H9 (cell line): Measurements from ENCODE around the gene SCFD2. TPM values are rescaled to one million over a fixed set of nuclear protein-coding genes. Genes with fewer than 3 reads are reported as not detected.

Source experiments
- DNase-seq: peaks from one replicate; pipeline ENCODE4 v3.0.0-alpha.2; 2017
- H2AFZ ChIP-seq: one replicate; pipeline ENCODE4 v1.6.1; 2013; ENCODE audit warnings: mild to moderate bottlenecking, low read length, control low read depth, moderate library complexity
- H2AK5ac ChIP-seq: 2 replicates; pipeline ENCODE4 v1.6.1; 2013; ENCODE audit warnings: low read length, control low read depth, mixed read lengths; ENCODE audit not compliant: insufficient read length
- H2BK120ac ChIP-seq: one replicate; pipeline ENCODE4 v1.6.1; 2013; ENCODE audit warnings: low read depth, mild to moderate bottlenecking, low read length, control low read depth, inconsistent platforms; ENCODE audit not compliant: poor library complexity, severe bottlenecking
- H2BK12ac ChIP-seq: 2 replicates; pipeline ENCODE4 v1.6.1; 2013; ENCODE audit warnings: low read length, control low read depth, mixed read lengths, low read depth; ENCODE audit not compliant: insufficient read length
- H2BK15ac ChIP-seq: 2 replicates; pipeline ENCODE4 v1.6.1; 2013; ENCODE audit warnings: low read depth, low read length, control low read depth
- H2BK20ac ChIP-seq: one replicate; pipeline ENCODE4 v1.6.1; 2013; ENCODE audit warnings: low read depth, mild to moderate bottlenecking, low read length, control low read depth, inconsistent platforms; ENCODE audit not compliant: poor library complexity, severe bottlenecking
- H2BK5ac ChIP-seq: 2 replicates; pipeline ENCODE4 v1.6.1; 2013; ENCODE audit warnings: low read length, control low read depth, mixed read lengths; ENCODE audit not compliant: insufficient read length
- H3K14ac ChIP-seq: 2 replicates; pipeline ENCODE4 v1.6.1; 2013; ENCODE audit warnings: low read length, control low read depth; ENCODE audit not compliant: insufficient read depth
- H3K18ac ChIP-seq: 2 replicates; pipeline ENCODE4 v1.6.1; 2013; ENCODE audit warnings: low read depth, mild to moderate bottlenecking, mixed read lengths, low read length, control low read depth; ENCODE audit not compliant: insufficient read length
- H3K23ac ChIP-seq: 2 replicates; pipeline ENCODE4 v1.6.1; 2013; ENCODE audit warnings: low read length, control low read depth, mixed read lengths, low read depth; ENCODE audit not compliant: insufficient read length
- H3K23me2 ChIP-seq: 2 replicates; pipeline ENCODE4 v1.6.1; 2013; ENCODE audit warnings: low read depth, mild to moderate bottlenecking, mixed read lengths, low read length, control low read depth; ENCODE audit not compliant: insufficient read length, poor library complexity, severe bottlenecking
- H3K27ac ChIP-seq: 2 replicates; pipeline ENCODE4 v1.5.1; 2013; ENCODE audit warnings: low read length, control low read depth, mixed read lengths, low read depth; ENCODE audit not compliant: insufficient read length
- H3K27me3 ChIP-seq: 2 replicates; pipeline ENCODE4 v1.6.1; 2013; ENCODE audit warnings: low read length, control low read depth, inconsistent platforms; ENCODE audit not compliant: insufficient read depth
- H3K4ac ChIP-seq: 2 replicates; pipeline ENCODE4 v1.6.1; 2013; ENCODE audit warnings: low read depth, mild to moderate bottlenecking, control low read depth, inconsistent platforms, low read length, moderate library complexity
- H3K4me1 ChIP-seq: 2 replicates; pipeline ENCODE4 v1.6.1; 2013; ENCODE audit warnings: low read length, control low read depth, inconsistent platforms; ENCODE audit not compliant: insufficient read depth
- H3K4me2 ChIP-seq: 2 replicates; pipeline ENCODE4 v1.6.1; 2013; ENCODE audit warnings: low read length, control low read depth, mixed read lengths; ENCODE audit not compliant: insufficient read length, insufficient read depth
- H3K56ac ChIP-seq: 2 replicates; pipeline ENCODE4 v1.6.1; 2013; ENCODE audit warnings: low read depth, mild to moderate bottlenecking, mixed read lengths, low read length, control low read depth; ENCODE audit not compliant: insufficient read length
- H3K79me1 ChIP-seq: 2 replicates; pipeline ENCODE4 v1.6.1; 2013; ENCODE audit warnings: low read depth, mild to moderate bottlenecking, moderate library complexity, low read length, control low read depth, inconsistent platforms; ENCODE audit not compliant: insufficient read depth, poor library complexity, severe bottlenecking
- H3K79me2 ChIP-seq: 2 replicates; pipeline ENCODE4 v1.6.1; 2013; ENCODE audit warnings: low read length, control low read depth, inconsistent platforms; ENCODE audit not compliant: insufficient read depth
- H3K9ac ChIP-seq: 2 replicates; pipeline ENCODE4 v1.6.1; 2013; ENCODE audit warnings: low read length, control low read depth, mixed read lengths; ENCODE audit not compliant: insufficient read length; ENCODE audit errors: extremely low read depth
- H3K9me3 ChIP-seq: one replicate; pipeline ENCODE4 v1.6.1; 2013; ENCODE audit warnings: low read depth, low read length, inconsistent platforms; ENCODE audit not compliant: control insufficient read depth
- H3T11ph ChIP-seq: one replicate; pipeline ENCODE4 v1.6.1; 2013; ENCODE audit warnings: mild to moderate bottlenecking, low read length, control low read depth, inconsistent platforms
- H4K20me1 ChIP-seq: one replicate; pipeline ENCODE4 v1.6.1; 2013; ENCODE audit not compliant: control insufficient read depth, insufficient read length, insufficient read depth
- H4K5ac ChIP-seq: 2 replicates; pipeline ENCODE4 v1.6.1; 2013; ENCODE audit warnings: low read depth, mild to moderate bottlenecking, mixed read lengths, low read length, control low read depth; ENCODE audit not compliant: insufficient read length
- H4K8ac ChIP-seq: replicated peaks from 2 replicates; pipeline ENCODE4 v1.6.1; 2013; ENCODE audit warnings: low read length, control low read depth, mixed read lengths, low read depth; ENCODE audit not compliant: insufficient read length
- H4K91ac ChIP-seq: 2 replicates; pipeline ENCODE4 v1.6.1; 2013; ENCODE audit warnings: low read depth, mild to moderate bottlenecking, moderate library complexity, mixed read lengths, low read length, control low read depth; ENCODE audit not compliant: insufficient read length
- H3K27ac Mint-ChIP-seq, 3 experiments: 2 replicates in 2 of 3; 3 replicates in 1 of 3; pipeline ENCODE4 v1.8.0; 2020 to 2021; ENCODE audit warnings: mixed read lengths in 3 of 3, mild to moderate bottlenecking in 1 of 3, moderate library complexity in 1 of 3
- H3K27me3 Mint-ChIP-seq: 2 replicates; pipeline ENCODE4 v1.8.0; 2021; ENCODE audit warnings: low read depth, mild to moderate bottlenecking, moderate library complexity, mixed read lengths
- H3K36me3 Mint-ChIP-seq, 3 experiments: 2 replicates in 2 of 3; 3 replicates in 1 of 3; pipeline ENCODE4 v1.8.0; 2020 to 2021; ENCODE audit warnings: low read depth in 3 of 3, mixed read lengths in 3 of 3; ENCODE audit not compliant: insufficient read depth in 1 of 3
- H3K4me1 Mint-ChIP-seq, 2 experiments: 2 replicates each; pipeline ENCODE4 v1.8.0; 2020; ENCODE audit warnings: mixed read lengths in 2 of 2
- H3K4me3 Mint-ChIP-seq, 2 experiments: 2 replicates in 1 of 2; 3 replicates in 1 of 2; pipeline ENCODE4 v1.8.0; 2020 to 2021; ENCODE audit warnings: mild to moderate bottlenecking in 2 of 2, mixed read lengths in 2 of 2, moderate library complexity in 1 of 2
- H3K9me3 Mint-ChIP-seq, 2 experiments: 2 replicates in 1 of 2; 3 replicates in 1 of 2; pipeline ENCODE4 v1.8.0; 2020; ENCODE audit warnings: mild to moderate bottlenecking in 2 of 2, mixed read lengths in 2 of 2, moderate library complexity in 1 of 2
- CTCF ChIP-seq: fragments of 200-600 bp; sonication (generic); conservative IDR thresholded peaks from 3 replicates; pipeline ENCODE4 v1.8.0; 2021; ENCODE audit warnings: antibody characterized with exemption, mild to moderate bottlenecking
- WGBS: extraction: QIAGEN DNeasy Blood & Tissue Kit; methylation state at CpG from one replicate; pipeline ENCODE4 v1.1.7; 2013; ENCODE audit warnings: missing lambda C conversion rate, low lambda C conversion rate, mixed read lengths; ENCODE audit not compliant: insufficient read length; ENCODE audit errors: extremely low coverage; 5-methylcytosine and 5-hydroxymethylcytosine counted together
- total RNA-seq: library from RNA; stranded (reverse); gene quantifications from 2 replicates; pipeline ENCODE4 v1.2.1, GENCODE V29; 2021

Gene SCFD2
- total RNA-seq, 1 experiment from 2014 or later = 10.1 TPM

GRCh38 chr4:53234669-53235068 is 131.2 kb downstream of the SCFD2 start:
- no peak overlapping the region for H2BK15ac ChIP-seq
- H3K4me1 Mint-ChIP-seq = no peaks in the 10 kb centered on the region
- H4K5ac ChIP-seq = no peak overlapping the region
- H3K27me3 ChIP-seq = no peaks in the 10 kb centered on the region
- no CpG with 5 or more reads among the region's 5 CpGs for WGBS
- H2AK5ac ChIP-seq = no peak overlapping the region
- no peak overlapping the region for H4K91ac ChIP-seq
- no peak for DNase-seq
- H2BK12ac ChIP-seq = no peak overlapping the region
- no peak overlapping the region for H3K27ac ChIP-seq
- no peaks in the 10 kb centered on the region for H3K27me3 Mint-ChIP-seq
- no peak overlapping the region for H3K4me3 Mint-ChIP-seq
- H2BK5ac ChIP-seq = no peak overlapping the region
- peaks cover 6% of the 10 kb centered on the region in 2 experiments for H3K9me3 Mint-ChIP-seq
- H3K18ac ChIP-seq = no peak overlapping the region
- no peaks in the 10 kb centered on the region for H3K9me3 ChIP-seq
- H3K23me2 ChIP-seq = no peaks in the 10 kb centered on the region
- no peaks in the 10 kb centered on the region for H4K20me1 ChIP-seq
- no peaks in the 10 kb centered on the region for H3K4me1 ChIP-seq
- H4K8ac ChIP-seq = no peak overlapping the region
- no peak overlapping the region for H2BK120ac ChIP-seq
- H3K27ac Mint-ChIP-seq = no peak overlapping the region
- no peak overlapping the region for H3K4me2 ChIP-seq
- no peak overlapping the region for H2BK20ac ChIP-seq
- no peak overlapping the region for H3K56ac ChIP-seq
- no peaks in the 10 kb centered on the region for H3K79me2 ChIP-seq
- H2AFZ ChIP-seq = no peak overlapping the region
- peaks cover under 1 to 2% (median 2%) of the 10 kb centered on the region in 3 experiments; a peak in 3 of 7 replicates for H3K36me3 Mint-ChIP-seq
- no peak overlapping the region for H3K9ac ChIP-seq
- no peak overlapping the region for H3K4ac ChIP-seq
- no peak overlapping the region for H3K14ac ChIP-seq
- H3K79me1 ChIP-seq = no peaks in the 10 kb centered on the region
- no peak overlapping the region for H3K23ac ChIP-seq
- H3T11ph ChIP-seq = no peak overlapping the region
- TF ChIP-seq CTCF = no peak
